K562 (cell line): ENCODE results near the gene EEF1B2. TPM values are rescaled to one million over a fixed set of nuclear protein-coding genes. Genes with fewer than 3 reads are reported as not detected.

Experiments
- ATAC-seq: fragments of 200-7000 bp; cut with Tn5 transposase; 3 replicates; pipeline ENCODE4 v1.9.1; 2020; ENCODE audit warnings: moderate library complexity
- BruUV-seq: library from RNA; stranded (reverse); fragments of 400-500 nt; replicated peaks from 2 replicates; lab custom pipeline; 2021; lab: Mats Ljungman, UMichigan
- CTCF ChIA-PET: fragments of 300-600 bp; formaldehyde crosslinking; extraction: SDS; loops from one replicate; lab custom pipeline; 2021; ENCODE audit warnings: low intra/inter-chr PET ratio; lab: Yijun Ruan, JAX
- POLR2A ChIA-PET: fragments of 300-600, 350-650 bp; sonication (Branson Sonifier 250); formaldehyde crosslinking; extraction: SDS; loops from one replicate; lab custom pipeline; 2021; ENCODE audit warnings: antibody characterized with exemption, inconsistent platforms; lab: Yijun Ruan, JAX
- DNase-seq, 4 experiments: peaks; one replicate each; pipeline versions ENCODE4 v3.0.0 to v3.0.0-alpha.2; 2011 to 2018; ENCODE audit warnings: low spot score in 3 of 4, mixed read lengths in 3 of 4; ENCODE audit errors: extremely low read depth in 1 of 4
- FAIRE-seq: peaks from 2 replicates; lab custom pipeline; 2011; peaks lifted over from hg19 to GRCh38; lab: Jason Lieb, UNC
- H2AFZ ChIP-seq: 2 replicates; pipeline ENCODE4 v1.6.0; 2011; ENCODE audit warnings: low read depth, low read length, control low read depth, inconsistent platforms
- H3K27ac ChIP-seq: fragments of 200-600 bp; 3 replicates; pipeline ENCODE4 v1.8.0; 2011; ENCODE audit warnings: low read depth, mild to moderate bottlenecking, control low read depth, inconsistent platforms, low read length, moderate library complexity, mixed read lengths; ENCODE audit errors: extremely low read depth
- H3K27me3 ChIP-seq, 2 experiments: fragments of 300-600 bp in 1 of 2; 2 replicates in 1 of 2; 3 replicates in 1 of 2; pipeline versions ENCODE4 v1.6.0 to v1.8.0; 2011; ENCODE audit warnings: inconsistent platforms in 2 of 2, low read length in 2 of 2, mild to moderate bottlenecking in 1 of 2, mixed read lengths in 1 of 2, moderate library complexity in 1 of 2; ENCODE audit not compliant: control insufficient read depth in 2 of 2, insufficient read depth in 2 of 2
- H3K36me3 ChIP-seq: fragments of 300-600 bp; 3 replicates; pipeline ENCODE4 v1.8.0; 2011; ENCODE audit warnings: mild to moderate bottlenecking, low read length, inconsistent platforms; ENCODE audit not compliant: control insufficient read depth, insufficient read depth
- H3K4me1 ChIP-seq, 2 experiments: fragments of 200-600 bp in 1 of 2; replicated peaks in 1 of 2; 2 replicates in 1 of 2; 3 replicates in 1 of 2; pipeline versions ENCODE4 v1.5.1 to v1.8.0; 2011; ENCODE audit warnings: inconsistent platforms in 2 of 2, low read length in 2 of 2, mild to moderate bottlenecking in 1 of 2, mixed read lengths in 1 of 2, moderate library complexity in 1 of 2; ENCODE audit not compliant: control insufficient read depth in 2 of 2, insufficient read depth in 2 of 2
- H3K4me2 ChIP-seq: 2 replicates; pipeline ENCODE4 v1.6.1; 2011; ENCODE audit warnings: low read length, control low read depth, inconsistent platforms, mixed read lengths; ENCODE audit not compliant: insufficient read depth
- H3K4me3 ChIP-seq: fragments of 200-600 bp; sonication (generic), shearing (Covaris generic); 2 replicates; pipeline ENCODE4 v1.5.1; 2016; ENCODE audit warnings: control low read depth, inconsistent platforms
- H3K79me2 ChIP-seq: fragments of 200-600 bp; 3 replicates; pipeline ENCODE4 v1.8.0; 2011; ENCODE audit warnings: low read length, inconsistent platforms; ENCODE audit not compliant: control insufficient read depth, insufficient read depth
- H3K9ac ChIP-seq, 2 experiments: 2 replicates each; pipeline versions ENCODE4 v1.6.0 to v1.6.1; 2011; ENCODE audit warnings: low read depth in 2 of 2, low read length in 2 of 2, control low read depth in 1 of 2, inconsistent platforms in 1 of 2, mild to moderate bottlenecking in 1 of 2, mixed read lengths in 1 of 2; ENCODE audit not compliant: insufficient read depth in 1 of 2
- H3K9me1 ChIP-seq: one replicate; pipeline ENCODE4 v1.6.0; 2011; ENCODE audit warnings: inconsistent platforms, mild to moderate bottlenecking, low read length, moderate library complexity; ENCODE audit not compliant: control insufficient read depth, insufficient read depth
- H3K9me3 ChIP-seq: replicated peaks from 2 replicates; pipeline ENCODE4 v1.5.1; 2011; ENCODE audit warnings: low read depth, low read length, inconsistent platforms; ENCODE audit not compliant: control insufficient read depth, insufficient read depth
- H4K20me1 ChIP-seq: replicated peaks from 2 replicates; pipeline ENCODE4 v1.6.1; 2011; ENCODE audit warnings: low read length, inconsistent platforms, mixed read lengths; ENCODE audit not compliant: control insufficient read depth, insufficient read depth
- ARID2 ChIP-seq: fragments of 450-650 bp; IDR thresholded peaks from 2 replicates; pipeline ENCODE4 v1.6.1; 2017; ENCODE audit warnings: antibody characterized with exemption, mild to moderate bottlenecking
- ATF1 ChIP-seq, 2 experiments: fragments of 450-650 bp in 1 of 2; IDR thresholded peaks; 2 replicates each; pipeline ENCODE4 v1.6.1; 2016; ENCODE audit warnings: missing compliant biosample characterization in 1 of 2, missing genetic modification characterization in 1 of 2
- CHCHD3 ChIP-seq: fragments of 250-450 bp; sonication (Bioruptor Pico); IDR thresholded peaks from 2 replicates; pipeline ENCODE4 v2.1.2; 2022; ENCODE audit warnings: mild to moderate bottlenecking
- HNRNPH1 ChIP-seq: fragments of 200-400 bp; formaldehyde crosslinking; optimal IDR thresholded peaks from 2 replicates; pipeline ENCODE3; 2017; ENCODE audit warnings: low read depth, mild to moderate bottlenecking, low read length, moderate library complexity
- MED1 ChIP-seq: sonication (generic); formaldehyde crosslinking; IDR thresholded peaks from 2 replicates; pipeline ENCODE4 v1.8.1; 2023; ENCODE audit warnings: missing genetic modification reagents, borderline replicate concordance
- MEF2A ChIP-seq: IDR thresholded peaks from 2 replicates; pipeline ENCODE4 v1.6.1; 2011; ENCODE audit warnings: low read depth, mild to moderate bottlenecking, low read length, moderate library complexity; ENCODE audit not compliant: control insufficient read depth
- PHF21A ChIP-seq: fragments of 450-650 bp; IDR thresholded peaks from 2 replicates; pipeline ENCODE4 v1.6.1; 2017; ENCODE audit warnings: low read depth, borderline replicate concordance
- RNF2 ChIP-seq: sonication (generic); IDR thresholded peaks from 2 replicates; pipeline ENCODE4 v1.6.1; 2016
- SMAD3 ChIP-seq: fragments of 450-650 bp; formaldehyde crosslinking; conservative IDR thresholded peaks from 2 replicates; pipeline ENCODE4 v1.4.0; 2020; ENCODE audit warnings: mild to moderate bottlenecking
- SUPT5H ChIP-seq: fragments of 450-650 bp; IDR thresholded peaks from 2 replicates; pipeline ENCODE4 v1.6.1; 2016
- ZFPM2 ChIP-seq: fragments of 250-450 bp; sonication (Bioruptor Pico); IDR thresholded peaks from 2 replicates; pipeline ENCODE4 v1.5.1; 2022; ENCODE audit warnings: mild to moderate bottlenecking
- ZNF699 ChIP-seq: fragments of 250-450 bp; sonication (Bioruptor Pico); IDR thresholded peaks from 2 replicates; pipeline ENCODE4 v1.8.0; 2021; ENCODE audit warnings: mild to moderate bottlenecking, moderate library complexity; ENCODE audit not compliant: insufficient replicate concordance
- ZNF766 ChIP-seq: fragments of 200-800 bp; sonication (Bioruptor generic); conservative IDR thresholded peaks from 2 replicates; pipeline ENCODE4 v1.6.1; 2016; ENCODE audit warnings: missing genetic modification characterization, missing compliant biosample characterization
- WGBS: fragments of 100-300 bp; shearing (Covaris generic); methylation state at CpG from one replicate; pipeline ENCODE4 v1.1.6; 2016; ENCODE audit warnings: low coverage, mixed read lengths; ENCODE audit not compliant: insufficient coverage; ENCODE audit errors: missing lambda C conversion rate; 5-methylcytosine and 5-hydroxymethylcytosine counted together
- in situ Hi-C: fragments of 300-500 bp; cut with MboI; formaldehyde crosslinking; loops from 4 replicates; pipeline ENCODE4 v1.15.0; 2018; ENCODE audit warnings: inconsistent platforms, mixed read lengths
- intact Hi-C: fragments of 100-400 bp; cut with micrococcal nuclease; formaldehyde crosslinking; loops from 2 replicates; pipeline ENCODE4 v1.14.2; 2022
- polyA plus RNA-seq, 8 experiments: library from polyadenylated mRNA; depleted of rRNA in 4 of 8; stranded (reverse) in 5 of 8; unstranded in 3 of 8; fragments of >200 nt; fragmentation: Nextera tagmentation in 2 of 8; fragmentation: Illumina TruSeq in 1 of 8; extraction: Ambion mirVana in 2 of 8; extraction: Trizol in 1 of 8; gene quantifications; 2 replicates each; pipeline versions ENCODE4 v1.2.1 to v1.2.3, GENCODE V29; 2011 to 2014; ENCODE audit warnings: inconsistent platforms in 1 of 8, missing spikeins in 1 of 8
- total RNA-seq, 7 experiments: library from RNA; depleted of rRNA in 6 of 7; stranded (reverse); fragments of >200 nt in 6 of 7; fragmentation: Illumina TruSeq in 2 of 7; extraction: Trizol in 2 of 7; gene quantifications; 2 replicates each; pipeline versions ENCODE4 v1.2.1 to v1.2.3, GENCODE V29; 2011 to 2021; ENCODE audit warnings: low replicate concordance in 1 of 7
- TF ChIP-seq, protein P1 (sequence below): sonication (generic); formaldehyde crosslinking; IDR thresholded peaks from 2 replicates; pipeline ENCODE4 v1.8.0; 2023; ENCODE audit warnings: mild to moderate bottlenecking, missing genetic modification reagents
- TF ChIP-seq, protein P2 (sequence below): sonication (generic); formaldehyde crosslinking; IDR thresholded peaks from 2 replicates; pipeline ENCODE4 v1.8.0; 2022; ENCODE audit warnings: missing genetic modification reagents, mild to moderate bottlenecking, borderline replicate concordance

Gene EEF1B2
- total and polyA plus RNA-seq, 9 of the 15 experiments (the other 6 are each of a cell fraction or from before 2014, with no cell fraction given): 522 to 1,148 (median 893) TPM

DNA sequence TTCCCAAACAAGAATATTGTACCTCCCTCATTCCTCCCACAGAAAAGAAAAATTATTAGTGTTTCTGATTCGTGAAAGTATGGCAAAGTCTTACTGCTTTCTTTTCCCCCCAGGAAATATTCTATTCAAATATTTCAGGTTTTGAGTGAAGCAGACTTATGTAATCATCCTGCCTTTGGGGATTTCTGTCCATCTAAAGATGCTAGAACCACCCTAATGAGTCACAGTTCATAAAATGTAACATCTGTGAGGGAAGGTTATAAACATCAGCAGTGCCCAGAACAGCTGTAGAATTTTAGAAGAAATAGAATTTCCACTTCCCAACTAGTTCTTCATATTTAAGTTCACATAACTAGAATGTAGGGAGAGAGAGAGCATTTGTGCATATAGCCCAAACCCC, 39.0 kb downstream of the EEF1B2 start (continued):
- no peak for TF ChIP-seq MEF2A

DNA sequence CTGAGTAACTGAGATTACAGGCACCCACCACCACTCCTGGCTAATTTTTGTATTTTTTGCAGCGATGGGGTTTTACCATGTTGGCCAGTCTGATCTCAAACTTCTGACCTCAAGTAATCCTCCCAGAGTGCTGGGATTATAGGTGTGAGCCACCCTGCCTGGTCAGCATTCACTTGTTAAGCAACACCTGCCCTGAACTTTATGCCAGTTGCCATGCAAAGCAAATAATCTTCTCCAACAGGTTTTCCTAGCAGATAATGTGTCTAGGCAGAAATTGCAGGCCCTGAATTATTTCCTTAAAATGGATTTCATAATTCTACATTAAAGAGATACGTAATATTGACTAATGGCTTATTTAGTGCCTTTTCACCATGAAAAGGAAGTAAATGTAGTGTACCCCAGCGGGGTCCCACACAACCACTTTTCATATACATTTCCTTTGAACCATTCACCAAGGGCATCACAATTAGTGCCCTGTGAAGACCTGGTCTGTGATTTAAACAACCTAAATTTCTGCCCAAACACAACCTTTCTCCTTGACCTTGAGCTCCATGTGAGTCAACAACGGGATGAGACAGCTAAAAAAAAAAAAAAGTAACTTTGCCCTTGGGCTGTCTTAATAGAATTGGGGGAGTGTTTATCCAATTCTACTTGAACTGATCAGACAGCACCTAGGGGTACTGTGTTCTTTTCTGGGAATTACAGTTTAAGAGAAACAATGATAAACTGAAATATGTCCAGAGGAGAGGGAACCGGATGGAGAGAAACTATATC, 41.6 kb downstream of the EEF1B2 start:
- POLR2A ChIA-PET: no interaction called here
- Histone ChIP-seq H3K4me1 (no peaks in the 10 kb centered on the region; a peak in 1 of 5 replicates), H3K27me3 (peaks cover 0 to 16% of the 10 kb centered on the region in 2 experiments; a peak in 3 of 5 replicates), H3K79me2 (no peaks in the 10 kb centered on the region), H4K20me1 (no peaks in the 10 kb centered on the region), H3K4me3 (no peak overlapping the region), H3K9me1 (no peaks in the 10 kb centered on the region), H3K36me3 (no peaks in the 10 kb centered on the region), H3K4me2 (no peak overlapping the region), H3K9me3 (no peaks in the 10 kb centered on the region), H3K9ac (no peak overlapping the region), H2AFZ (no peak overlapping the region), H3K27ac (no peak overlapping the region)
- ATAC-seq (no peak), FAIRE-seq (no peak), DNase-seq (no peak)
- TF ChIP-seq ARID2 (no peak), HNRNPH1 (no peak), CHCHD3 (CRISPR knock-in tag) (no peak), ZNF699 (no peak), RNF2 (no peak), ZFPM2 (CRISPR knock-in tag) (no peak), ATF1 (CRISPR knock-in tag; IDR thresholded peaks at IDR 0.05) (no peak), ATF1 (tag; IDR thresholded peaks at IDR 0.05) (no peak), MED1 (CRISPR knock-in tag) (no peak), ZNF766 (no peak), PHF21A (no peak), SMAD3 (no peak), SUPT5H (no peak)
- TF ChIP-seq, protein P1, sequence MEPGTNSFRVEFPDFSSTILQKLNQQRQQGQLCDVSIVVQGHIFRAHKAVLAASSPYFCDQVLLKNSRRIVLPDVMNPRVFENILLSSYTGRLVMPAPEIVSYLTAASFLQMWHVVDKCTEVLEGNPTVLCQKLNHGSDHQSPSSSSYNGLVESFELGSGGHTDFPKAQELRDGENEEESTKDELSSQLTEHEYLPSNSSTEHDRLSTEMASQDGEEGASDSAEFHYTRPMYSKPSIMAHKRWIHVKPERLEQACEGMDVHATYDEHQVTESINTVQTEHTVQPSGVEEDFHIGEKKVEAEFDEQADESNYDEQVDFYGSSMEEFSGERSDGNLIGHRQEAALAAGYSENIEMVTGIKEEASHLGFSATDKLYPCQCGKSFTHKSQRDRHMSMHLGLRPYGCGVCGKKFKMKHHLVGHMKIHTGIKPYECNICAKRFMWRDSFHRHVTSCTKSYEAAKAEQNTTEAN (CRISPR knock-in tag): no peak
- TF ChIP-seq, protein P2, sequence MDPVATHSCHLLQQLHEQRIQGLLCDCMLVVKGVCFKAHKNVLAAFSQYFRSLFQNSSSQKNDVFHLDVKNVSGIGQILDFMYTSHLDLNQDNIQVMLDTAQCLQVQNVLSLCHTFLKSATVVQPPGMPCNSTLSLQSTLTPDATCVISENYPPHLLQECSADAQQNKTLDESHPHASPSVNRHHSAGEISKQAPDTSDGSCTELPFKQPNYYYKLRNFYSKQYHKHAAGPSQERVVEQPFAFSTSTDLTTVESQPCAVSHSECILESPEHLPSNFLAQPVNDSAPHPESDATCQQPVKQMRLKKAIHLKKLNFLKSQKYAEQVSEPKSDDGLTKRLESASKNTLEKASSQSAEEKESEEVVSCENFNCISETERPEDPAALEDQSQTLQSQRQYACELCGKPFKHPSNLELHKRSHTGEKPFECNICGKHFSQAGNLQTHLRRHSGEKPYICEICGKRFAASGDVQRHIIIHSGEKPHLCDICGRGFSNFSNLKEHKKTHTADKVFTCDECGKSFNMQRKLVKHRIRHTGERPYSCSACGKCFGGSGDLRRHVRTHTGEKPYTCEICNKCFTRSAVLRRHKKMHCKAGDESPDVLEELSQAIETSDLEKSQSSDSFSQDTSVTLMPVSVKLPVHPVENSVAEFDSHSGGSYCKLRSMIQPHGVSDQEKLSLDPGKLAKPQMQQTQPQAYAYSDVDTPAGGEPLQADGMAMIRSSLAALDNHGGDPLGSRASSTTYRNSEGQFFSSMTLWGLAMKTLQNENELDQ (CRISPR knock-in tag): no peak
- WGBS: 14% methylated on average over 5 of the region's 5 CpGs
- intact Hi-C loops: no loop called here
- CTCF ChIA-PET: no interaction called here
- no TSS peak for BruUV-seq
- in situ Hi-C loops: no loop called here
